Left lung (tissue), 10 donors: ENCODE results near the gene DLGAP1. TPM values are rescaled to one million over a fixed set of nuclear protein-coding genes. Genes with fewer than 3 reads are reported as not detected.
A peak's percentile ranks its signal among the peaks of the same experiment; 100 is the strongest.

Experiments
- ATAC-seq: fragments of 200-7000 bp; cut with Tn5 transposase; one replicate; pipeline ENCODE4 v1.9.1; 2020; ENCODE audit warnings: moderate library complexity
- DNase-seq, 4 donors: peaks; one replicate each; pipeline ENCODE4 v3.0.0-alpha.2; 2013 to 2020
- H3K27ac ChIP-seq, 2 donors: fragments of 200-600 bp; sonication (generic) in 1 of 2; one replicate each; pipeline versions ENCODE4 v1.5.0 to v1.8.0; 2020 to 2021
- H3K27me3 ChIP-seq, 2 donors: fragments of 200-600 bp; sonication (generic) in 1 of 2; one replicate each; pipeline versions ENCODE4 v1.5.0 to v1.8.0; 2020 to 2021
- H3K36me3 ChIP-seq, 2 donors: fragments of 200-600 bp; sonication (generic) in 1 of 2; one replicate each; pipeline versions ENCODE4 v1.5.0 to v1.8.0; 2020 to 2021
- H3K4me1 ChIP-seq, 2 donors: fragments of 200-600 bp; one replicate each; pipeline ENCODE4 v1.8.0; 2021
- H3K4me3 ChIP-seq, 2 donors: fragments of 200-600 bp; sonication (generic) in 1 of 2; one replicate each; pipeline versions ENCODE4 v1.5.0 to v1.8.0; 2020 to 2021; ENCODE audit warnings: mild to moderate bottlenecking in 1 of 2
- H3K9me3 ChIP-seq, 2 donors: fragments of 200-600 bp; sonication (generic) in 1 of 2; one replicate each; pipeline versions ENCODE4 v1.5.0 to v1.8.0; 2020 to 2021
- CTCF ChIP-seq, 2 donors: fragments of 200-600 bp; sonication (generic) in 1 of 2; IDR thresholded peaks; one replicate each; pipeline versions ENCODE4 v1.5.0 to v1.8.0; 2021; ENCODE audit warnings: antibody characterized with exemption in 2 of 2
- intact Hi-C, 2 donors: fragments of 100-400 bp; cut with DNase I; formaldehyde crosslinking; loops; one replicate each; pipeline versions ENCODE4 v1.11.2 to v1.14.2; 2022
- polyA plus RNA-seq, 6 donors: library from polyadenylated mRNA; unstranded; fragments of 120-200 nt; gene quantifications; one replicate each; pipeline ENCODE4 v1.2.1, GENCODE V29; 2013; ENCODE audit not compliant: insufficient read length in 6 of 6
- total RNA-seq, 2 donors: library from RNA; stranded (reverse); fragmentation: NEBNext Ultra II Directional; extraction: Animal tissue kit (Norgen Biotek cat#: 25700); gene quantifications; one replicate each; pipeline ENCODE4 v1.2.1, GENCODE V29; 2021
- donor health status: DM: no; HTN: yes; CAD: no.
- donor health status: DM: no; HTN: no; CAD: no.

Gene DLGAP1
- total and polyA plus RNA-seq, 8 donors = 1.6 to 4.0 (median 2.1) TPM

GRCh38 chr18:4007846-4008245 lies 447.3 kb downstream of the DLGAP1 start:
- no peak overlapping the region for H3K27ac ChIP-seq
- H3K27me3 ChIP-seq = peaks cover 0 to 6% of the 10 kb centered on the region in 2 donors
- no peaks in the 10 kb centered on the region for H3K36me3 ChIP-seq
- no peaks in the 10 kb centered on the region for H3K9me3 ChIP-seq
- H3K4me3 ChIP-seq = no peak overlapping the region
- DNase-seq = no peak
- ATAC-seq = no peak
- intact Hi-C loops = no loop called here
- TF ChIP-seq CTCF (IDR thresholded peaks at IDR 0.05) = no peak
- no peaks in the 10 kb centered on the region for H3K4me1 ChIP-seq

- no peaks in the 10 kb centered on the region for H3K9me3 ChIP-seq
- H3K4me1 ChIP-seq = no peaks in the 10 kb centered on the region
- ATAC-seq = no peak
- no peak for DNase-seq
- peaks cover 0 to 6% of the 10 kb centered on the region in 2 donors for H3K27me3 ChIP-seq
- no peaks in the 10 kb centered on the region for H3K36me3 ChIP-seq
- intact Hi-C loops = no loop called here
- no peak overlapping the region for H3K27ac ChIP-seq
- no peak for TF ChIP-seq CTCF (IDR thresholded peaks at IDR 0.05)
- H3K4me3 ChIP-seq = no peak overlapping the region
Observed at GRCh38 chr18:4004183-4004829, 450.8 kb downstream of the DLGAP1 start.

GRCh38 chr18:3998698-3999333 lies 456.3 kb downstream of the DLGAP1 start:
- no peaks in the 10 kb centered on the region for H3K36me3 ChIP-seq
- H3K9me3 ChIP-seq = no peaks in the 10 kb centered on the region
- no peak overlapping the region for H3K27ac ChIP-seq
- H3K4me1 ChIP-seq = no peaks in the 10 kb centered on the region
- intact Hi-C loops = no loop called here
- no peak overlapping the region for H3K4me3 ChIP-seq
- ATAC-seq = peak; percentile 73
- peak; percentile 50 to 78 for TF ChIP-seq CTCF (IDR thresholded peaks at IDR 0.05)
- DNase-seq = peak in 2 of 4 donors; percentile 39 to 61
- no peaks in the 10 kb centered on the region for H3K27me3 ChIP-seq

- ATAC-seq = peak; percentile 86
- Histone ChIP-seq H3K9me3 (no peaks in the 10 kb centered on the region), H3K27ac (no peak overlapping the region), H3K36me3 (no peaks in the 10 kb centered on the region), H3K4me3 (no peak overlapping the region), H3K4me1 (no peaks in the 10 kb centered on the region), H3K27me3 (no peaks in the 10 kb centered on the region)
- intact Hi-C loops = no loop called here
- DNase-seq = peak in 2 of 4 donors; percentile 62 to 76
- TF ChIP-seq CTCF (IDR thresholded peaks at IDR 0.05) = peak; percentile 68 to 85
Observed at GRCh38 chr18:3995476-3996102, 459.5 kb downstream of the DLGAP1 start.

GRCh38 chr18:3993941-3994687 lies 461.0 kb downstream of the DLGAP1 start:
- no peaks in the 10 kb centered on the region for H3K36me3 ChIP-seq
- no peaks in the 10 kb centered on the region for H3K27me3 ChIP-seq
- DNase-seq (no peak), ATAC-seq (no peak)
- no peak for TF ChIP-seq CTCF (IDR thresholded peaks at IDR 0.05)
- H3K4me3 ChIP-seq = no peak overlapping the region
- H3K9me3 ChIP-seq = no peaks in the 10 kb centered on the region
- intact Hi-C loops = no loop called here
- H3K4me1 ChIP-seq = no peaks in the 10 kb centered on the region
- no peak overlapping the region for H3K27ac ChIP-seq
